ENCODE data around the gene ADCY9.

ADCY9 gene

DNA sequence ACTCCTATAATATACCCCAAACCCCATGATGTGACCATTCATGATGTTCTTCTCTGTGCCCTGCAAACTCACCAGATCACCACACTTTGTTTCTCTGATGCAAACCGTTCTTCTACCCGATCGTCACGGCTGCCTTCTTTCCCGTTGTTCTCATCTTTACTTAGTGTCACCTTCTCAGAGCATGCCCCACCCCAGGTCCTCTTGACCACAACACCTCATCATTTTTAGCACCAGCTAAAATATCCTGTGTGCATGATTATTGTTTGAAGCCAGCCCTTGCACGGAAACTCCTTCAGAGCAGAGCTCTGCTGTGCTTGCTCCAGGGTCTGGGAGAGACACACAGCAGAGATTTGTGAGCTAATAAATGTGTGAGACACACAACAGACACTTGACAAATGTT, 196.8 kb downstream of the ADCY9 start:
- H3K9ac ChIP-seq: no peak overlapping the region
- H3K36me3 ChIP-seq (ENCODE audit: control insufficient read depth, insufficient read depth, low read length): no peaks in the 10 kb centered on the region
- no peak overlapping the region for H2AFZ ChIP-seq
- no peaks in the 10 kb centered on the region for H3K27me3 ChIP-seq (ENCODE audit: control insufficient read depth, insufficient read depth, low read length)
- no peak overlapping the region for H3K4me2 ChIP-seq (ENCODE audit: low read length)
- TF ChIP-seq, protein P1, sequence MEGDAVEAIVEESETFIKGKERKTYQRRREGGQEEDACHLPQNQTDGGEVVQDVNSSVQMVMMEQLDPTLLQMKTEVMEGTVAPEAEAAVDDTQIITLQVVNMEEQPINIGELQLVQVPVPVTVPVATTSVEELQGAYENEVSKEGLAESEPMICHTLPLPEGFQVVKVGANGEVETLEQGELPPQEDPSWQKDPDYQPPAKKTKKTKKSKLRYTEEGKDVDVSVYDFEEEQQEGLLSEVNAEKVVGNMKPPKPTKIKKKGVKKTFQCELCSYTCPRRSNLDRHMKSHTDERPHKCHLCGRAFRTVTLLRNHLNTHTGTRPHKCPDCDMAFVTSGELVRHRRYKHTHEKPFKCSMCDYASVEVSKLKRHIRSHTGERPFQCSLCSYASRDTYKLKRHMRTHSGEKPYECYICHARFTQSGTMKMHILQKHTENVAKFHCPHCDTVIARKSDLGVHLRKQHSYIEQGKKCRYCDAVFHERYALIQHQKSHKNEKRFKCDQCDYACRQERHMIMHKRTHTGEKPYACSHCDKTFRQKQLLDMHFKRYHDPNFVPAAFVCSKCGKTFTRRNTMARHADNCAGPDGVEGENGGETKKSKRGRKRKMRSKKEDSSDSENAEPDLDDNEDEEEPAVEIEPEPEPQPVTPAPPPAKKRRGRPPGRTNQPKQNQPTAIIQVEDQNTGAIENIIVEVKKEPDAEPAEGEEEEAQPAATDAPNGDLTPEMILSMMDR (IDR thresholded peaks at IDR 0.05): no peak
- H3K4me3 ChIP-seq (ENCODE audit: low read depth, low read length): no peak overlapping the region
- no peak overlapping the region for H3K27ac ChIP-seq
- no peaks in the 10 kb centered on the region for H3K9me3 ChIP-seq (ENCODE audit: control insufficient read depth, low read length)
- no peaks in the 10 kb centered on the region for H3K79me2 ChIP-seq
- H3K4me1 ChIP-seq: no peaks in the 10 kb centered on the region

DNA sequence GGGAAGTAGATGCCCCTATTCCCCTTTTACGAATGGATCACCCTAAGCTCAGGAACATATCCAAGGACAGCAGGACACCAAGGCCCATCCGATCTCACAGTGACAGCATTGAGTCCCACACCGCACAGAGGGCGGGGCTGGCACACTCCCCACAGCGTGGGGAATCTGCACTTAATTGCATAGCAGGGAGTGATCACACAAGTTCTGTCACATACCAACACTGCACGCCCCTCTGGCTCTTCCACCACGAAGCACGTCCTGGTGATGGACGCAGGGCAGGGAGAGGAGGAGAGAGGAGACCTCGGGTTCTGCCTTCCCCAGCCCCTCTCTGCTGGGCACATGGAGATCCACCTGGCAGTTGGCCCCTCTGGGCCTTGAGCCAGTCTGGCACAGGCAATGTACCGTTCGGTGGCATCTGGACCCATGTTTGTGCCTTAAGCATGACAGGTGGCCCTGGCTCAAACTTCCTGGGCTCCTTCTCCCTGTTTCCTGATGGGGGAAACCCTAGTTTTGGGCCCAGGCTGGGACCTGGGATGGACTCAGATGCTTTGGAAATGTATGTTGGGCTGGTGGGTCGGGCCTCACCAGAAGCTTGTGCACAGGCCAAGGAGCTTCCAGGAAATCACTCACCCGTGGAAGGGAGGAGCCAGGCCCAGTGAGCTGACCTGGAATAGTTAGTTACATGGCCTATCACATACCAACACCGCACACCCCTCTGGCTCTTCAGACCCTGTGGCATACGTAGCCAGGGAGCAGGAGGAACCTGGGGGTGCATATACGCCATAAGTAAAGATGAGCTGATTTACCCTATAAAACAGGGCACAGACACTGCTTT, 200.6 kb downstream of the ADCY9 start:
- H3K4me1 ChIP-seq: no peaks in the 10 kb centered on the region
- no peak overlapping the region for H3K4me2 ChIP-seq (ENCODE audit: low read length)
- H3K9me3 ChIP-seq (ENCODE audit: control insufficient read depth, low read length): no peaks in the 10 kb centered on the region
- no peaks in the 10 kb centered on the region for H3K36me3 ChIP-seq (ENCODE audit: control insufficient read depth, insufficient read depth, low read length)
- H3K4me3 ChIP-seq (ENCODE audit: low read depth, low read length): no peak overlapping the region
- no peak overlapping the region for H3K27ac ChIP-seq
- TF ChIP-seq, protein P1 (IDR thresholded peaks at IDR 0.05): no peak
- no peak overlapping the region for H2AFZ ChIP-seq
- no peaks in the 10 kb centered on the region for H3K79me2 ChIP-seq
- H3K9ac ChIP-seq: no peak overlapping the region
- H3K27me3 ChIP-seq (ENCODE audit: control insufficient read depth, insufficient read depth, low read length): no peaks in the 10 kb centered on the region

DNA sequence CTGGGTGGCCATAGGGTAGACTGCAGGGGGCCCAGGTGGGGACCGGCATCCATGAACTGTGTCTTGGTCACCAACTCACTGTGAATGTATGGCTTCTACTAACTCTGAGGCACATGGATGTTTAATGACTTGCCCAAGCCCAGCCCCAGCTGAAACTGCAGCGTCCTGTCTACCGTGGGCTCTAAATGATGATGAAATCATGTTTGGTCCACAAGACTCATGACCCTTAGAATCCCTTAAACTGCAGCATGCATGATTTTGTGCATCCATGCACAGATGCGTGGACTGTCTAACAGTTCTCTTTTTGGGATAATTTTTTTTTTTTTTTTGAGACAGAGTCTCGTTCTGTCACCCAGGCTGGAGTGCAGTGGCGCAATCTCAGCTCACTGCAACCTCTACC, 203.3 kb downstream of the ADCY9 start:
- Histone ChIP-seq H3K4me2 (ENCODE audit: low read length) (no peak overlapping the region), H3K4me3 (ENCODE audit: low read depth, low read length) (no peak overlapping the region), H3K27me3 (ENCODE audit: control insufficient read depth, insufficient read depth, low read length) (no peaks in the 10 kb centered on the region), H3K9ac (no peak overlapping the region), H3K36me3 (ENCODE audit: control insufficient read depth, insufficient read depth, low read length) (no peaks in the 10 kb centered on the region), H3K27ac (no peak overlapping the region), H3K9me3 (ENCODE audit: control insufficient read depth, low read length) (no peaks in the 10 kb centered on the region), H3K4me1 (no peaks in the 10 kb centered on the region), H3K79me2 (no peaks in the 10 kb centered on the region), H2AFZ (no peak overlapping the region)
- TF ChIP-seq, protein P1 (IDR thresholded peaks at IDR 0.05): no peak
